ENCODE results near the gene BLOC1S4.

DNA sequence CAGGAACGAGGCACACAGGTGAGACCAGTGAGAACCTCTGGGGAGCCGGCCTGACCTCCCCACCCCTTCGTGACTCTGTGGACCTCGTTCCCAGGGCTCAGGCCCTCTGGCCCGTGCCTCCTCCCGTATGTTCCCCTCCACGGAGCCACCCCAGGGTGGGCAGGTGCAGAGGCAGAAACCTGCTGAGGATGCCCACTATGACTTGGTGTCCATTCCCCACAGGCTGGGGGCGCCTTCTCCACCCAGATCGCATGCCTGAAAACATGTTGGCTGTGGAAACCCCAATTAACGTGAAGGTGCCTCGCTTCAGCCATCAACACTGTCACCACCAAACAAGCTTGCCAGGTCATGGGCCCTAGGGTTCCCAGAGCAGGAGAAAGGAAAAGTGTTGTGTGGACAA, 27.0 kb downstream of the BLOC1S4 start:
- TF ChIP-seq, protein P1, sequence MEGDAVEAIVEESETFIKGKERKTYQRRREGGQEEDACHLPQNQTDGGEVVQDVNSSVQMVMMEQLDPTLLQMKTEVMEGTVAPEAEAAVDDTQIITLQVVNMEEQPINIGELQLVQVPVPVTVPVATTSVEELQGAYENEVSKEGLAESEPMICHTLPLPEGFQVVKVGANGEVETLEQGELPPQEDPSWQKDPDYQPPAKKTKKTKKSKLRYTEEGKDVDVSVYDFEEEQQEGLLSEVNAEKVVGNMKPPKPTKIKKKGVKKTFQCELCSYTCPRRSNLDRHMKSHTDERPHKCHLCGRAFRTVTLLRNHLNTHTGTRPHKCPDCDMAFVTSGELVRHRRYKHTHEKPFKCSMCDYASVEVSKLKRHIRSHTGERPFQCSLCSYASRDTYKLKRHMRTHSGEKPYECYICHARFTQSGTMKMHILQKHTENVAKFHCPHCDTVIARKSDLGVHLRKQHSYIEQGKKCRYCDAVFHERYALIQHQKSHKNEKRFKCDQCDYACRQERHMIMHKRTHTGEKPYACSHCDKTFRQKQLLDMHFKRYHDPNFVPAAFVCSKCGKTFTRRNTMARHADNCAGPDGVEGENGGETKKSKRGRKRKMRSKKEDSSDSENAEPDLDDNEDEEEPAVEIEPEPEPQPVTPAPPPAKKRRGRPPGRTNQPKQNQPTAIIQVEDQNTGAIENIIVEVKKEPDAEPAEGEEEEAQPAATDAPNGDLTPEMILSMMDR (IDR thresholded peaks at IDR 0.05; ENCODE audit: insufficient read depth, low read length, poor library complexity, severe bottlenecking), result no peak
- TF ChIP-seq EZH2phosphoT487 (conservative IDR thresholded peaks at IDR 0.05; ENCODE audit: low read length), result no peak

Data from SU-DHL-6 (cell line).